GM18505 (cell line): ENCODE data around the gene ABLIM1.

ENCODE experiments used
- ATAC-seq: cut with Tn5 transposase; IDR thresholded peaks from one replicate; pipeline ENCODE4 v1.9.1; 2021; ENCODE audit not compliant: unreplicated experiment
- POLR2A ChIP-seq: IDR thresholded peaks from 4 replicates; pipeline ENCODE4 v1.6.1; 2011; ENCODE audit warnings: borderline replicate concordance; ENCODE audit not compliant: insufficient read depth, insufficient read length; ENCODE audit errors: extremely low read depth

The ABLIM1 gene

GRCh38 chr10:114685456-114685855 lies 27.4 kb upstream of the ABLIM1 start:
- no peak for ATAC-seq
- no peak for TF ChIP-seq POLR2A

DNA sequence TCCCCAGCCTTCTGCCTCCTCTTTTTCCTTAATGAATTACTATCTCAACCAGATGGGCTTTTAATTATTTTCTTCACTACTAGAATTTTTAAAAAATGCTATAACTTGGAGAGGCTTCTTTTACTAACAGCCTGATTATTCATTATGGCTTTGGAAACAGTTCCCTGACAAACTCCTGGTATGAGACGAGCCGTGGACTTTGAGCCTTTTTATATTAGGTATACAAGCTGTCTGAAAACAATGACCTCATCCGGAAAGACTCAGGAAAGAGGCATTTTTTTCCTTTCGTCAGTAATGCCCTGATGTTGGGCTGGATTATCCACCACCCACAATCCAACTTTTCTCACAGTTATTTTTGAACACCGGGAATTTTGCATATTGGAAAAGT lies 26.7 kb upstream of the ABLIM1 start:
- no peak for TF ChIP-seq POLR2A
- ATAC-seq: no peak

DNA sequence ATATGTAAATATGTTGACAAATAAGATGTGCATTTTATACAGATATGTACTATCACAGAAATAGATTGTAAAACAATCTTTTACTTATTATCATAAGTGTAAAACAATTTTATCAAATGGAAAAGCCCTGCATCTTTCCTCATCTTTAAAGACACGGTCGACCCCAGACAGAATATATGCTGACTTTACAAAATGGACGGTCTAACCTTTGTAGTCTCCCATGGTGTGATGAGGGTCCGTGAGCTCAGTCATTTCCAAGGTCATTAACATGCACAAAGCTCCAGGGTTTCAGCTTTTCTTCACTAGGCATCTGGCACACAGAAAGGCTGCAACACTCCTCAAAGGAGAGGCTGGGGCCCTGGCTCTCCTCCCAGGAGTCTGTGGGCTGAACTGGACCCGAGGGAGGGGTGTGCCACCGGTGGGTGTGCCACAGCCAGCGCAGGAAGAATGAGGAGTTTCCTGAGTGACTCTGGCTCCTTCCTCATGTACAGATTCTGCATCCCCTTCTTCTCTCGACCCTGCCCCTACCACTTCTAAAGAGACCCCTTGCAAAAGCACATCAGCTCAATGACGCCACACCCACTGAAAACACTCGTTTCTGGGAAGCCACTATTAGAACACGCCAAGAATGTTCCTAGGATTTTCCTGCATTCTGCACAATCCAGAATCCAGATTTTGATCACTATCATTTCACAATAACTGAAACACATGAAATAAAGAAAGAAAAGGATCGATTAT lies 26.2 kb upstream of the ABLIM1 start:
- TF ChIP-seq POLR2A: no peak
- ATAC-seq: no peak

DNA sequence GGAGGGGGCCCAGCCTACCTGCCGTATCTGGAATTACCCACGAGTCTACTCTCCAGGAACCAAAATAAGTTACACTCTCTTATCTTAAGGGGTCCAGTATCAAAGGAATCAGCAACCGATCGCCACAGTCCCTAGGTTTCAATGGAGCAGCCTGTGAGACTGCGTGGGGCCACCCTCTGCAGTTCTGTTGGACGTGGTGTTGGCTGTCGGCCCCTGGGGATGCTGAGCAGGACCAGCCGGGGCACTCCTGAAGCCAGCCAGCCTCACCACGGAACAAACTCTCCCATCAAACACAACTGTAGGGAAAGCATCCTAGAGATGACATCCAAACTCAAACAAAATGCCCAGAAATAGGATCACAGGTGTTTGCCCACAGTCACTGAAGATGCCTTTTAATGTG lies 25.5 kb upstream of the ABLIM1 start:
- no peak for ATAC-seq
- no peak for TF ChIP-seq POLR2A

GRCh38 chr10:114683162-114683561 lies 25.1 kb upstream of the ABLIM1 start:
- TF ChIP-seq POLR2A: no peak
- ATAC-seq: no peak

DNA sequence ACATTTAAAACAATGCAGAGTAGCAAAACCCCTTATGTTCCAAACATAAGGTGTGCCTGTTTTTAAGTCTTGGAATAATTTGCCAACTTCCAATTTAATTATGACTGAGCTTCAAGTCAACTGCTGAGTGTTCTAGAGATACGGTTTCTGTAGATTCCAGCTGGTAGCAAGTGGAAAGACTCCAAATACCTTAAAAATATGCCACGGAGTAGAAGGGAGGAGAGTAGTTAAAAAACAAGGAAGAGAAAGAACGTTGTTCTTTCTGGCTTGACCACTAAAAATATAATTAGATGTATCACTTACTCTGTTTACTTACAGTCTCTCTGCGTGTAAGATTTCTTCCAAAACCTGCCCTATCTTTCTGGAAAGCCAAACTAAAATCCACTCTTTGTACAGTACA lies 24.5 kb upstream of the ABLIM1 start:
- no peak for TF ChIP-seq POLR2A
- ATAC-seq: no peak

GRCh38 chr10:114682121-114682520 lies 24.0 kb upstream of the ABLIM1 start:
- no peak for ATAC-seq

DNA sequence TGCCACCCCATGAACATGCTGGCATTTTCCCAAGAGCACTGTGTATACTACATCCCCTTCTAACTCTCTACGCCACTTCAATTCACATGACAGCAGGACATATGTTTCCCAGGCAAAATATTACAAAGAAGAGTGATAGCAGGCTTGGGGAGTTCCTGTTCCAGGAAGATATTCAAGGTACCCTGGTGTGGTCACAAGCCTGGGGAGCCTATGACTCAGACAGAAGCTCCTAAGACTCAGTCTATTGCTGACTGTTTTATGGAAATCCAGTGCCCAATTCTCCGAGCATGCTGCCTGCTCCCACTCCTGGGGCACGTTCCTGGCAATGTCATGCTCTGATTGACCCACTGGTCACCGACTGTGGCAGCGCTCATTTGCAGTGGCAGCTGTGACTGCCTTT lies 23.5 kb upstream of the ABLIM1 start:
- no peak for TF ChIP-seq POLR2A
- ATAC-seq: no peak

More at GRCh38 chr10:114682121-114682520, 24.0 kb upstream of the ABLIM1 start:
- TF ChIP-seq POLR2A: no peak

DNA sequence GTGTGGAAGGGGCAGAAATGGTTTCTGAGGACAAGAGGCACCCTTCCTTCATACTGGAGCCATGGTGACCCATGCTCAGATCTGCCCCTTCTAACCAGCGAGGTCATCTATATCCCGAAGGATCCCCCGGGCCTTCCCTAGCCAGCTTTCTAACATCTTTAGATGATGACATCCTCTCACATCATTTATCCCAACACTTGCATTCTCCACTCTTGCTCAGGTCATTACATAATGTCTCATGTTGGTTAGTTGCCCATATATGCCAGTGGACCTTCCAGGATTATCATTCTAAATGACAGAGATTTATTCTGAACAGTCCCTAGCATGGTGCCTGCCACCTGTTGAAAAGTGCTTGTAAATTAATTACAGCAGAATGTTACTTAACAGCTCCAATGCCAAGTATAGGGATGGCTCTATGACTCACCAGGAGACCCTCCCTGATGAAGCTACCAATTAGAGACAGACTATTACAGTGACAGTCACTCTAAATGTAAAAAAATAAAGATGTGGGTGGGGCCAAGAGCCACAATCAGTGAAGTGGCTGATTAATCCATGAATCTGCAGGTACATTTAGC lies 22.6 kb upstream of the ABLIM1 start:
- TF ChIP-seq POLR2A: no peak
- ATAC-seq: no peak

- no peak for ATAC-seq
- TF ChIP-seq POLR2A: no peak
These were observed 21.5 kb upstream of the ABLIM1 start for GRCh38 chr10:114679552-114679951.

DNA sequence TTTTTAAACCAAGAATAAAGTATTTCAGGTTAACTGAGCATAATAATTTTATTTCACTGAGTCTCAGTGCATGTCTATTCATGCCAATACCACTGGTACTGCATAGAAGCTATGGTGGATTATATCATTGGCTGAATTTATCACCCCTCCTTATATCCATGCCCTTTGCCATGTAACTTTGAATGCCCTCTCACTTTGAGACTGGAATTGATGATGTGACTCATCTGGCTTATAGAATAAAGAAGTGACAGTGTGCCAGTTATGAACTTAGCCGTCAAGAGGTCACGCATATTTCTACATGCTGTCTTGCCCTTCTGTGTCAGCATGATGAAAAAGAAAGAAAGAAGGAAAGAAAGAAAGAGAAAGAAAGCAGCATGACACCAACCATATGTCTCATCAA lies 20.7 kb upstream of the ABLIM1 start:
- no peak for TF ChIP-seq POLR2A
- ATAC-seq: no peak

DNA sequence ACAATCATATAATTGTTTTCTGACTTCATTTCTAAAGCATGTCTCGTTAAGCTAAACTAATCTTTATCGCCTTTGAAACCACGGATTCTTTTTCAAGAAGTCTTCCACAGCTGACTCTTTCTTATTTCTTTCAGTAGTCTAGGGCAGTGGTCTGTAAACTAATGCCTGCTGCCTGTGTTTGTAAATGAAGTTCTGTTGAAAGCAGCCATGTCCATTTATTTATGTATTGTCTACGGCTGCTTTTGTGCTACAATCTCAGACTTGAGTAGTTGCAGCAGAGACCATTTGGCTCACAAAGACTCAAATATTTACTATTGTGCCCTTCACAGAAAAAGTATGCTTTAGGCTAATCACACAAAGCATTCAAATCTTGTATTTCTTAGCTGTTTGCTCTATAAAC lies 20.3 kb upstream of the ABLIM1 start:
- no peak for TF ChIP-seq POLR2A
- ATAC-seq: no peak

GRCh38 chr10:114674346-114674745 lies 16.3 kb upstream of the ABLIM1 start:
- TF ChIP-seq POLR2A: no peak
- ATAC-seq: no peak

DNA sequence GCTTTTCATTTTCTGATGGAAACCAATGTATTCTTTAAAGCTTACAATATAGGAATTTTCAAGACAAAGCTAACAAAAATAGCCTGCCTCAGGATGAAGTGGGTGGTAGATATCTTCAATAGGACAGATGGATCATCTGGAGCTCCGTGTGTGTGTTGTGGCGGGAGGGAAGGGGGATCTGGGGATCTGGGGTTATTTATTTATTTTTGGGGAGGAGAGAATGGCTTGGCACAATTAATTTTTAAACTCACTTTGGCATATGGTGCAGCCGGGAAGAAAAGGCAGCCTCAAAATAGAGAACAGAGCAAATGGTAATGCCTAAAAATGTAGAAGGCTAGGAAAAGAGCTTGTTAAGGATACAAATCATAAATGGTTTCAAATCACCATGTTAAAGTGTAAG lies 11.6 kb upstream of the ABLIM1 start:
- no peak for ATAC-seq
- no peak for TF ChIP-seq POLR2A
